ENCODE measurements around the gene RBMS1. TPM values are rescaled to one million over a fixed set of nuclear protein-coding genes. Genes with fewer than 3 reads are reported as not detected.

RBMS1 gene
- total and polyA plus RNA-seq, 2 of the 13 experiments (the other 11 are each of a cell fraction or from before 2014, with no cell fraction given), result 55.5 to 110 TPM

GRCh38 chr2:160406591-160407392 is 86.8 kb downstream of the RBMS1 start (continued):
- TF ChIP-seq ZNF10 (CRISPR knock-in tag; IDR thresholded peaks at IDR 0.05; ENCODE audit: borderline replicate concordance, low read depth) (no peak), ZNF143 (CRISPR knock-in tag; IDR thresholded peaks at IDR 0.05) (no peak), FOXO4 (CRISPR knock-in tag; conservative IDR thresholded peaks at IDR 0.05) (no peak), SNAPC4 (CRISPR knock-in tag; IDR thresholded peaks at IDR 0.05) (no peak), MNT (IDR thresholded peaks at IDR 0.05) (no peak), AFF4 (CRISPR knock-in tag; IDR thresholded peaks at IDR 0.05) (no peak), ZNF766 (CRISPR knock-in tag; IDR thresholded peaks at IDR 0.05; ENCODE audit: borderline replicate concordance) (no peak), ZBTB25 (CRISPR knock-in tag; IDR thresholded peaks at IDR 0.05) (no peak), ZNF431 (CRISPR knock-in tag; IDR thresholded peaks at IDR 0.05; ENCODE audit: borderline replicate concordance, low read depth) (no peak), GPN1 (CRISPR knock-in tag; IDR thresholded peaks at IDR 0.05; ENCODE audit: borderline replicate concordance) (no peak), ZNF740 (CRISPR knock-in tag; IDR thresholded peaks at IDR 0.05) (no peak), GMEB1 (CRISPR knock-in tag; IDR thresholded peaks at IDR 0.05; ENCODE audit: borderline replicate concordance) (no peak)

Data from HepG2 (cell line).